Measurements from ENCODE around the gene CCDC122.

GRCh38 chr13:43878892-43879754 is at the start of gene CCDC122:
- no peak for TF ChIP-seq REST (IDR thresholded peaks at IDR 0.05; ENCODE audit: insufficient read depth in 1 of 2, low read depth in 2 of 2, low read length in 2 of 2)
- no peak for TF ChIP-seq POLR2AphosphoS5 (IDR thresholded peaks at IDR 0.05; ENCODE audit: low read depth, low read length)
- TF ChIP-seq TAF1 (IDR thresholded peaks at IDR 0.05; ENCODE audit: borderline replicate concordance, insufficient read depth, low read length): no peak
- no peak for TF ChIP-seq SIN3A (IDR thresholded peaks at IDR 0.05; ENCODE audit: borderline replicate concordance, insufficient read depth, low read length)

All from PFSK-1 (cell line).